Transverse colon (tissue), 3 donors: Measurements from ENCODE around the gene SKP2.

Source experiments
- CTCF ChIP-seq, 5 experiments: fragments of 200-600 bp in 3 of 5; fragments of 450-650 bp in 2 of 5; sonication (generic) in 3 of 5; IDR thresholded peaks; 1 replicate in 2 of 5; 2 replicates in 3 of 5; pipeline ENCODE4 v1.5.1; 2016 to 2017; ENCODE audit warnings: antibody characterized with exemption in 5 of 5, inconsistent platforms in 3 of 5, mild to moderate bottlenecking in 2 of 5, moderate library complexity in 1 of 5
- POLR2A ChIP-seq: fragments of 450-650 bp; IDR thresholded peaks from one replicate; pipeline ENCODE4 v1.6.1; 2016; ENCODE audit warnings: antibody characterized with exemption, mild to moderate bottlenecking, moderate library complexity

- no peak for TF ChIP-seq CTCF (IDR thresholded peaks at IDR 0.05)
- no peak for TF ChIP-seq POLR2A
Measured at GRCh38 chr5:36164461-36164860, 12.6 kb downstream of the SKP2 start.
